Body of pancreas (tissue), 4 donors: Measurements from ENCODE around the gene EMSY.

Experiments used
- POLR2A ChIP-seq, 3 donors: fragments of 450-650 bp; IDR thresholded peaks; one replicate each; pipeline ENCODE4 v1.6.1; 2016; ENCODE audit warnings: antibody characterized with exemption in 3 of 3, mild to moderate bottlenecking in 2 of 3
- TF ChIP-seq, protein P1 (sequence below), 7 experiments: fragments of 450-650 bp in 4 of 7; fragments of 200-600 bp in 3 of 7; sonication (generic) in 3 of 7; IDR thresholded peaks; one replicate each; pipeline ENCODE4 v1.5.1; 2016 to 2019; ENCODE audit warnings: antibody characterized with exemption in 7 of 7

DNA sequence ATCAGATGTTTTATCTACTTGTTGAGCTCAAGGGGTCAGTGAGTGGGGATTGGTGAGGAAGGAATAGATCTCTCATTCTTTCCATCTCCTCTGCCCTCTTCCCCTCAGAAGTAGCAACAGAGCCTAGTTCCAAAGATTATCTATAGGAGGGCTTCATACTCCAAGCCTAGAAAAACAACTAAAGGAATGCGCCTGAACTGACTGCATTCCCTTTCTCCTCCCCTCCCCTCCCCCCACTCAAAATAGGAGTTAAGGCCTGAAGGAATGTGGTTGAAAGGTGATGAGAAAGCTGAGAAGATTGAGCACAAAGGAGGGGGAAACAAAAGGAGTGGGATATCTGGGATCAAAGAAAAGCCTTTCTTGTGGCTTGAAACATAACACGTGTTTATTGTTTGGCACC, 10.5 kb downstream of the EMSY start:
- TF ChIP-seq, protein P1, sequence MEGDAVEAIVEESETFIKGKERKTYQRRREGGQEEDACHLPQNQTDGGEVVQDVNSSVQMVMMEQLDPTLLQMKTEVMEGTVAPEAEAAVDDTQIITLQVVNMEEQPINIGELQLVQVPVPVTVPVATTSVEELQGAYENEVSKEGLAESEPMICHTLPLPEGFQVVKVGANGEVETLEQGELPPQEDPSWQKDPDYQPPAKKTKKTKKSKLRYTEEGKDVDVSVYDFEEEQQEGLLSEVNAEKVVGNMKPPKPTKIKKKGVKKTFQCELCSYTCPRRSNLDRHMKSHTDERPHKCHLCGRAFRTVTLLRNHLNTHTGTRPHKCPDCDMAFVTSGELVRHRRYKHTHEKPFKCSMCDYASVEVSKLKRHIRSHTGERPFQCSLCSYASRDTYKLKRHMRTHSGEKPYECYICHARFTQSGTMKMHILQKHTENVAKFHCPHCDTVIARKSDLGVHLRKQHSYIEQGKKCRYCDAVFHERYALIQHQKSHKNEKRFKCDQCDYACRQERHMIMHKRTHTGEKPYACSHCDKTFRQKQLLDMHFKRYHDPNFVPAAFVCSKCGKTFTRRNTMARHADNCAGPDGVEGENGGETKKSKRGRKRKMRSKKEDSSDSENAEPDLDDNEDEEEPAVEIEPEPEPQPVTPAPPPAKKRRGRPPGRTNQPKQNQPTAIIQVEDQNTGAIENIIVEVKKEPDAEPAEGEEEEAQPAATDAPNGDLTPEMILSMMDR (IDR thresholded peaks at IDR 0.05): no peak
- TF ChIP-seq POLR2A (IDR thresholded peaks at IDR 0.05): no peak
